ENCODE measurements around the gene CSF1.

GRCh38 chr1:109937738-109938137 lies 27.1 kb downstream of the CSF1 start:
- TF ChIP-seq EZH2 (IDR thresholded peaks at IDR 0.05; ENCODE audit: borderline replicate concordance, low read length) (no peak), CTCF (conservative IDR thresholded peaks at IDR 0.05 in 1 of 2, IDR thresholded peaks at IDR 0.05 in 1 of 2; ENCODE audit: extremely low read depth in 1 of 2, insufficient read depth in 1 of 2, low read depth in 1 of 2, low read length in 2 of 2) (no peak)
